Subcutaneous abdominal adipose tissue (tissue), 5 donors: ENCODE data around the gene DPM2.

ENCODE experiments used
- H3K27ac ChIP-seq: one replicate; pipeline ENCODE4 v1.7.0; 2013; ENCODE audit warnings: low read depth, mild to moderate bottlenecking, inconsistent platforms, low read length, moderate library complexity
- H3K27me3 ChIP-seq, 5 donors: one replicate each; pipeline ENCODE4 v1.7.0; 2013; ENCODE audit warnings: low read length in 5 of 5, inconsistent platforms in 1 of 5; ENCODE audit not compliant: control insufficient read depth in 5 of 5, insufficient read depth in 4 of 5
- H3K36me3 ChIP-seq, 5 donors: one replicate each; pipeline ENCODE4 v1.7.0; 2013; ENCODE audit warnings: low read length in 5 of 5; ENCODE audit not compliant: control insufficient read depth in 5 of 5, insufficient read depth in 5 of 5
- H3K4me1 ChIP-seq, 5 donors: one replicate each; pipeline ENCODE4 v1.7.0; 2013; ENCODE audit warnings: low read length in 5 of 5, mild to moderate bottlenecking in 3 of 5, moderate library complexity in 1 of 5; ENCODE audit not compliant: control insufficient read depth in 5 of 5, insufficient read depth in 5 of 5
- H3K4me3 ChIP-seq, 5 donors: one replicate each; pipeline ENCODE4 v1.7.0; 2013; ENCODE audit warnings: low read length in 5 of 5, low read depth in 1 of 5
- H3K9ac ChIP-seq, 5 donors: one replicate each; pipeline ENCODE4 v1.7.0; 2013; ENCODE audit warnings: low read length in 5 of 5, mild to moderate bottlenecking in 4 of 5, moderate library complexity in 3 of 5
- H3K9me3 ChIP-seq, 5 donors: one replicate each; pipeline ENCODE4 v1.7.0; 2013; ENCODE audit warnings: low read length in 5 of 5; ENCODE audit not compliant: control insufficient read depth in 5 of 5
- donor health status: healthy.
- donor health status: healthy.
- donor health status: healthy.
- donor health status: healthy.
- donor health status: healthy.

DPM2 gene

GRCh38 chr9:127973169-127974000 is 35.7 kb upstream of the DPM2 start:
- Histone ChIP-seq H3K36me3 (no peaks in the 10 kb centered on the region), H3K4me3 (no peak overlapping the region), H3K27me3 (no peaks in the 10 kb centered on the region)

GRCh38 chr9:127972236-127972871 is 34.7 kb upstream of the DPM2 start:
- Histone ChIP-seq H3K27ac (no peak overlapping the region), H3K4me3 (no peak overlapping the region), H3K36me3 (no peaks in the 10 kb centered on the region), H3K9ac (peak overlapping the region in 2 of 5 donors; percentile 4 to 30), H3K9me3 (no peaks in the 10 kb centered on the region), H3K27me3 (no peaks in the 10 kb centered on the region), H3K4me1 (peaks cover 8 to 78% (median 73%) of the 10 kb centered on the region in 5 donors)

More at GRCh38 chr9:127973169-127974000, 35.7 kb upstream of the DPM2 start:
- no peaks in the 10 kb centered on the region for H3K9me3 ChIP-seq
- H3K4me1 ChIP-seq, result peaks cover 8 to 82% (median 77%) of the 10 kb centered on the region in 5 donors
- peak overlapping the region in 2 of 5 donors; percentile 30 for H3K9ac ChIP-seq
- no peak overlapping the region for H3K27ac ChIP-seq

GRCh38 chr9:127971357-127972235 is 33.9 kb upstream of the DPM2 start:
- no peaks in the 10 kb centered on the region for H3K9me3 ChIP-seq
- no peaks in the 10 kb centered on the region for H3K36me3 ChIP-seq
- no peak overlapping the region for H3K4me3 ChIP-seq
- H3K27ac ChIP-seq, result no peak overlapping the region
- H3K9ac ChIP-seq, result no peak overlapping the region
- peaks cover 8 to 80% (median 75%) of the 10 kb centered on the region in 5 donors for H3K4me1 ChIP-seq
- no peaks in the 10 kb centered on the region for H3K27me3 ChIP-seq

- Histone ChIP-seq H3K9me3 (no peaks in the 10 kb centered on the region), H3K4me1 (peaks cover 7 to 80% (median 75%) of the 10 kb centered on the region in 5 donors), H3K4me3 (no peak overlapping the region), H3K36me3 (no peaks in the 10 kb centered on the region), H3K27me3 (no peaks in the 10 kb centered on the region), H3K9ac (no peak overlapping the region), H3K27ac (no peak overlapping the region)
These were observed 33.0 kb upstream of the DPM2 start for GRCh38 chr9:127970401-127971313.

- H3K9me3 ChIP-seq, result no peaks in the 10 kb centered on the region
These were observed 31.2 kb upstream of the DPM2 start for GRCh38 chr9:127968700-127969383.

GRCh38 chr9:127968042-127968441 is 30.4 kb upstream of the DPM2 start:
- Histone ChIP-seq H3K9ac (no peak overlapping the region), H3K4me3 (no peak overlapping the region), H3K27ac (peak overlapping the region; percentile 50), H3K4me1 (peaks cover 10 to 70% (median 66%) of the 10 kb centered on the region in 5 donors), H3K36me3 (no peaks in the 10 kb centered on the region), H3K9me3 (no peaks in the 10 kb centered on the region), H3K27me3 (no peaks in the 10 kb centered on the region)

More at GRCh38 chr9:127968700-127969383, 31.2 kb upstream of the DPM2 start:
- H3K9ac ChIP-seq, result no peak overlapping the region
- H3K27me3 ChIP-seq, result no peaks in the 10 kb centered on the region
- no peak overlapping the region for H3K4me3 ChIP-seq
- H3K4me1 ChIP-seq, result peaks cover 8 to 74% (median 68%) of the 10 kb centered on the region in 5 donors
- no peaks in the 10 kb centered on the region for H3K36me3 ChIP-seq
- peak overlapping the region; percentile 44 for H3K27ac ChIP-seq

- no peak overlapping the region for H3K4me3 ChIP-seq
- H3K27ac ChIP-seq, result peak overlapping the region; percentile 50
- H3K27me3 ChIP-seq, result no peaks in the 10 kb centered on the region
- no peak overlapping the region for H3K9ac ChIP-seq
- peaks cover 10 to 63% (median 61%) of the 10 kb centered on the region in 5 donors for H3K4me1 ChIP-seq
- H3K9me3 ChIP-seq, result no peaks in the 10 kb centered on the region
- no peaks in the 10 kb centered on the region for H3K36me3 ChIP-seq
These were observed 29.6 kb upstream of the DPM2 start for GRCh38 chr9:127967151-127967809.

GRCh38 chr9:127966416-127967150 is 28.9 kb upstream of the DPM2 start:
- Histone ChIP-seq H3K4me3 (no peak overlapping the region), H3K4me1 (peaks cover 10 to 56% (median 54%) of the 10 kb centered on the region in 5 donors), H3K9ac (peak overlapping the region in 1 of 5 donors; percentile 26)

More at GRCh38 chr9:127966416-127967150, 28.9 kb upstream of the DPM2 start:
- no peaks in the 10 kb centered on the region for H3K9me3 ChIP-seq
- H3K27me3 ChIP-seq, result no peaks in the 10 kb centered on the region
- H3K36me3 ChIP-seq, result no peaks in the 10 kb centered on the region
- peak overlapping the region; percentile 52 for H3K27ac ChIP-seq
